ENCODE data around the gene TSPAN11.

TSPAN11 gene

DNA sequence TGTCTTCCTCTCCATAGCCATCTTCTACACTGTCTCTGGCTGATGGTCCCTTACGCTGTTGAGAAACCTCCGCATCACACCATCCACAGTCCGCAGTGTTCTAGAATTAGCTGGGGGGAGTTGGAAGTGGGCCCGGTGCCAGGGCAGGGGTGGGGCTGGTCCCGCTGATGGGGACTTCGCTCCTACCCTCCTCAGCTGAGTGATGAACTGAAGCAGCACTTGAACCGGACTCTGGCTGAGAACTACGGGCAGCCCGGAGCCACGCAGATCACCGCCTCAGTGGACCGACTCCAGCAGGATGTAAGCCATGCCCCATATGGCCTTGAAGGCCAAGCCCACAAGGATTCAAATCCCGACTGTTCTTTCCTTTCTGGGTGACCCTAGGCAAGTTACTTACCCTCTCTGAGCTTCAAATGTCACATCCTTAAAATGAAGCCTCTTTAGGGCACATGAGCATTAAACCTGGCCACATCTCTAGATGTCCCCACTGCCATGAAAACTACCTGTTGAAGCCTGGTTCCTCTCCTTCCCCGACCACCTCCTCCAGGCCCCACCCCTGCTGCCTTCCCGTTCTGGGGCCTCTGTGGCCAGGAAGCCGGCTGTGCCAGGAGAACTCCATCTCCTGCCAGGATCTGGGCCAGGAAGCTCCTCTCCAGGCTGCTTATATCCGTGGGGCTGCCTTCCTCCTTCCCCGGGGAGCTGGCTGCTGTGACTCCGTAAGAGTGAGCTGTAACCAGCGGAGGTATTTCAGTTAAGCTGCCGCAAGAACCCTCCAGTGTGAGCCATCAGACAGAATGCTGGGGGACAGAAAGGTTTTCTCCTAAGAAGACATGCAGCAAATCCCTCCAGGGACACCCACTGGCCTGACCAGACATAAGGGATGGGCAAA, 53.1 kb downstream of the TSPAN11 start:
- DNase-seq (ENCODE audit: low read depth in 3 of 3, low spot score in 1 of 3): no peak

DNA sequence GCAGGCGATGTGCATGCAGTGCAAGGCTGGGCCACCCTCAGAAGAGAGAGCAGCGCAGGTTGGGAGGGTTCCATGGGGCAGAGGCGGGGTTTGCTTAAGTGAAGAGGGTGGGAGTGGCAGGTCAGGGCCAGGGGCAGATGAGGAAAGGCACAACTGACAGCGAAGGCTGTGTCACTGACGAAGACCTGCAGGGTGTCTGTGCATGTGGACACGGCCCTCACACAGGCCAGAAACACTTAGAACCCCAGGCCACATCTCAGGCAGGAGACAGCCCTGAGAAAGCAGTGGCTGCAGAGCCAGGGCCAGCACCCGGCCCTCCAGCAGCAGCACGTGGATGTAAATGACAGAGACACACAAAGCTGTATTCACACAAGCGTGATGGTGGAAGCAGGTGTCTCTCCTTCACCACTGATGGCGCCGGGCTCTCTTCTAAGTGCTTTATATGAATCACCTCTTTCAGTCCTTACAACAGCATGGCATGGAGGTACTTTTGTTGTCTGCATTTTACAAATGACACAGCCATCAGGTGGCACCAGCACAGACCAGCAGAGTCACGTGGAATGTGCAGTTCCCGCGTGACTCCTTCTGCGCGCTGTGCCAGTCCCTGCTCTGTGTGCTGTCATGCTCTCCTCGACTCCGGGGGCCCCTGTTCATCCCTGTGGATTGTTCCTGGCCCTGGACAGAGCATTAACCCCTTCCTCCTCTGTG, 54.6 kb downstream of the TSPAN11 start:
- no peak for DNase-seq (ENCODE audit: low read depth in 3 of 3, low spot score in 1 of 3)

DNA sequence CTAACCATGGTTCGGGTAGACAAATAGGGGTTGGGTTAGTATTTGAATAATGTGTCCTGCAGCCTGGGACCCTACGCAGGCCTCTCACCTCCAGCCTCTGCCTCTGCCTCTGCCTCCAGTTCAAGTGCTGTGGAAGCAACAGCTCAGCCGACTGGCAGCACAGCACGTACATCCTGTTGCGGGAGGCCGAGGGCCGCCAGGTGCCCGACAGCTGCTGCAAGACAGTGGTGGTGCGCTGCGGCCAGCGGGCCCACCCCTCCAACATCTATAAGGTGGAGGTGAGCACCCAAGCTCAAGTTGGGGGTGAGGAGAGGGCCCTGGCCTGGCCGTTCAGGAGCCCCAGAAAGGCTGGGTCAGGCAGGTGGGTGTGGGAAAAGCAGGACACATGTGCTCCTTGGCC, 55.9 kb downstream of the TSPAN11 start:
- DNase-seq (ENCODE audit: low read depth in 3 of 3, low spot score in 1 of 3): no peak

DNA sequence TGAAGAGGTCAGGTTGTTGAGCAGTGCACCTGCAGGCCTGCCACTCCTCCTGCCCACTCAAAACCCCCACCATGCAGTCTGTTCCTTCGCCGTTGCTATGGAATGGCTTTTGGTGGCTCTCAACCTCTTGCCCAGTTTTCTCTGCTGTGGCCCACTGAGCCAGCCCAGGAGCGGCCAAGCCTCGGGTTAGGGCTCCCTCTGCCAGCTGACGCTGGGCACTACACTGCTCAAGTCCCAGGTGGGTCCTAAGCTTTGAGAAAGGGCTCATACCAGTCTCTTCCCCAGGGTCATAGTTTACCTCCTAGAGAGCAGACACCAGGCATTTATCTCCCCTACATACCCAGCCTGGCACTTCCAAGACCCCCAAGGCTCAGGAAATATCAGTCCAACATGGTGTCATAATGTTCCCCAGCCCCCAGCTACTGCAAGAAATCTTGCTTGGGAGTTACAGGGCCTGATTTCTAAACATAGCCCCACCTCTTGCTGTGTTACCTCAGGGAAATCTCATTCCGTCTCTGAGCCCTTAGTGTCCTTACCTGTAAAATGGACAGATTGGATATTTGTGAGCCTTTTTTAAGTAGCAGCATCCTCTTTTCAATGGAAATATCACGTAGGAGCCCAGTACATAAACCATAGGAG, 59.4 kb downstream of the TSPAN11 start:
- no peak for DNase-seq (ENCODE audit: low read depth in 3 of 3, low spot score in 1 of 3)

DNA sequence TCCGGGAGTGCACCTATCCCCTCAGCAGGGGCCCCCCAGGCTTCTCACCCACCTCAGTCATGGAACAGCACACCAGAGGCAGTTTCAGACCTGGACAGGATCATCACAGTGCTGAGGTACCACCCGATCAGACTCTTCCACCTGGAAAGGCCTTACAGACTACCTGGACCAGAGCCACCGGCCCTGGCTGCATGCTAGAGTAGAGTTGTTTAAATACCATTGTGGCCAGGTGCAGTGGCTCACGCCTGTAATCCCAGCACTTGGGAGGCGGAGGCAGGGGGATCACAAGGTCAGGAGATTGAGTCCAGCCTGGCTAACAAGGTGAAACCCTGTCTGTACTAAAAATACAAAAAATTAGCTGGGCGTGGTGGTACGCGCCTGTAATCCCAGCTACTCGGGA, 61.5 kb downstream of the TSPAN11 start:
- DNase-seq (ENCODE audit: low read depth in 3 of 3, low spot score in 1 of 3): no peak

DNA sequence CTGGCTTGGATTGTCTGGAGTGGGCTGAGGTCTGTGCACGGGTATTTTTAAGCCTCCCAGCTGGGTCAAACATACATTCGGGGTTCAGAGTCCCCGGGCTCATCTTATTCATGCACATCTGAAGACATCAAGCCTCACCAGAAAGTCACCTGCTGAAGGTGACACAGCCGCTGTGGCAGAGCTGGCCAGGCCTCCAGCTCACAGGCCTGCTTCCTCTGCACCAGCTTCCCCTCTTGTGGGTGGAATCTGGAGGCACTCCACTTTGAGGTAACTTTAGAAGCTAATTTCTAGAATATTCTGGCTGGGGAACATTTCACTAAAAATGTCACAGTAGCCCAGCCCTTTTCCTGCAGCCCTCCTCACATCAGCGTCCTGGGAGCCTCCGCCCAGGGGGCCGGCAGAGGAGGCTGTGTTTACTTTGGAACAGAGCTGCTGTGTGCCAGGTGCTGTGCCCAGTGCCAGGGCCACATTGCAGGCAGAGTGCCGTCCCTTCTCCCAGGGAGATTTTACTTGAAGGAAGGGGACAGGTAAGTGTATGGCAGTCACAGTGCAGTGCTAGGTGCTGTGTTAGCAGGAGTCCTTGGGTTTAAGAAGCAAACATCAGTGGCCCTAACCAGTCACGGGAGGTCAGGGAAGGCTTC, 62.2 kb downstream of the TSPAN11 start:
- no peak for DNase-seq (ENCODE audit: low read depth in 3 of 3, low spot score in 1 of 3)

DNA sequence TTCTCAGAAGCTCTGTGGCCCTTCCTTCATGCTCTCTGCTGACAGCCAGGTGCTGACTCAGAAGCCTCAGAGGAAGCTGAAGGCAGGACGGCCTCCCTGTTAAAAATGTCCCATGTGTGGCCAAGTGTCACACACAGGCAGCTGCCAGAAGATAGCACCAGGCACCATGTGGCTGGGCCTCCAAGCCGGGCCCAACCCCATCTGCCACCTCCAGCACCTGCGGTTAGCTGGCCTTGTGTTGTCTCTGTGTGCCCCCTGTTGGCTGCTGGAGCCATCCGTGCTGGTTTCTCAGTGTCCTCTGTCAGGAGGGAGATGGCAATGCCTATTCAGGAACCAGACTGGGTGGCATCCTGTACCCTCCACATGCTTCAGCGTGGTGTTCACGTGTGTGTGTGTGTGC, 63.2 kb downstream of the TSPAN11 start:
- DNase-seq (ENCODE audit: low read depth in 3 of 3, low spot score in 1 of 3): no peak

DNA sequence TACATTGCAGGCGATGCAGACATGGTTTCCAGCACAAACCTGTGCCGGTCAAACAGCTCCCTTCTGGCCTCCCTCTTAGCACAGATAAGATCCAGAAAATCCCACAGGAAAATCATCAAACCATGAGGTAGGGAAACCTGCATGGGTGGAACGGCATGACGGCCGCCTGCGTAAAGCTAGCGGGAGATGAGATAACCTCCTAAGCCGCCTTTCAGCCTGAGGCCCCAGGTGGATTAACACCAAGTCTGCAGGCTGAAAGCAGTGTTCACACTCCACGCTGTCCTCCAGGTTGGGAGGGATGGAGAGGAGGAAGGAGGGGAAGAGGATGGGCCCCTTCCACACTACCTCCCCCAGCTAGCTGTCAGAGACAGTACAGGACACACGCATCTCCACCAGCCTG, 63.8 kb downstream of the TSPAN11 start:
- DNase-seq (ENCODE audit: low read depth in 3 of 3, low spot score in 1 of 3): no peak

DNA sequence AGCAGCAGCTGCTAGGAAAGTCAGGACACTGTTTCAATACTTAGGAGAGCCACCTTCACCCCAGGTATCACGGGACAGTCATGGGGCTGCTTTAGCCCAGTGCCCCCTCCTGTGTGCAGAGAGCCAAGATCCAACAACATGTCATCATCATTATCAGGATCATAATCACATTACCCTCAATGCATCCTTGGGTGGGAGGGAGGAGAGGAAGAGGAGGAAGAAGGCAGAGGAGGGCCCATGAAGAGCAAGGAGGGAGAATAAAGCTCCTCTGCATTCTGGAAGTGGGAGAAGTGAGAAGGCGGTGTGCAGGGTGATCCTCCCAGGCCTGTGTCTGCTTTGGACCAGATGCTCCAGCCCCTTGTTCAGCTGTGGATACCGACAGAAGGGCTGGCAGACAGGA, 64.2 kb downstream of the TSPAN11 start:
- DNase-seq (ENCODE audit: low read depth in 3 of 3, low spot score in 1 of 3): no peak

DNA sequence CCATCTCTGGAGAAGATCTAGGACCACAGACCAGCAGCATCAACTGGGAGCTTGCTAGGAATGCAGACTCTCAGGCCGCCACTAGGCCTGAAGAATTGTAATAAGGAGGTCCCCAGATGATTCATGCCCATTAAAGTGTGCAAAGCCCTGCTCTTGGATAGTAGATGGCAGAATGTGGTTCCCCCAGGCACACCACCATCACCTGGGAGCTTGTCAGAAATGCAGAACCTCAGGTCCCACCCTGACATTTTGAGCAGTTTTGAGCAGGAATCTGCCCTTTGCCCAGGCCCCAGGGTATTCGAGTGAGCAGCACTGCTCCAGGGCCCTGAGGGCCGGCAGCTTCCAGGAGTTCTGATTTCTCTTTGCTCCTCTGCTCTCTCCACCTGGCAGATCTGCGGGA, 64.9 kb downstream of the TSPAN11 start:
- no peak for DNase-seq (ENCODE audit: low read depth in 3 of 3, low spot score in 1 of 3)

DNA sequence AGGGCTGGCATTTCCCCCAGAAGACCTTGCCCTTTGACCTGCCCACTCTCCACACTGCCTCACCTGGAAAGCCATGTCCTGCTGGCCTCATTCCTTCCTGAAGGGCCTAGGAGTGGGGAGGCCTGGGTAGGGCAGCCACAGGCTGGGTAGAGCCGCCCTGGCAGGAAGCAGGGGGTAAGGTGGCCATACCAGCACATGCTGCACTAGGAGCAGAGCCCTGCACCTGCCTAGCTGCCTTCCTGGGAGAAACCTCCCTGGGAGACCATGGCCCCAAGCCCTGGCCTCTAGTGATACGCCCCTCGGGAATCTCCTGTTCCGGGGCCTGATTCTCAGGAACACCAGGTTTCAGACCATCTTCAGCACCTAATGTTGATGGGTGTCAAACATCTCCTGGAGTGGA, 65.8 kb downstream of the TSPAN11 start:
- no peak for DNase-seq (ENCODE audit: low read depth in 3 of 3, low spot score in 1 of 3)

DNA sequence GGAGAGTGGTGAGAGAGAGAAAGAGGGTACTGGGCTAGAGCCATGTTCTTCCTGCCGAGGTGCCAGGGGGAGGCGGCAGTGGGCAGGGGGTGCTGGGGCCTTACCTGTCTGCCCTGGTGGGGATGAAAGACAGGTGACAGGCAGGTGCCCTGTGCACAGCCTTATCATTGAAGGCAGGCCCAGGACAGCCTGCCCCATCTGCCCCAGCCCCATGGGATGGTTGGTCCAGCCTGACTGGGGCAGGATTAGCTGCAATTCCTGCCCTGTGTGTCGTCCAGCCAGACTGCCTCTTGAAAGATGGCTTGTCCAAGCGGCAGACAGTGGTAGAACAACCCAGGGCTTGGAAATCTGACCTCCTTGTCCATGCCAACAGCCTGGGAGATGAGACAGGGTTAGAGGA, 67.2 kb downstream of the TSPAN11 start:
- DNase-seq (ENCODE audit: low read depth in 3 of 3, low spot score in 1 of 3): no peak

DNA sequence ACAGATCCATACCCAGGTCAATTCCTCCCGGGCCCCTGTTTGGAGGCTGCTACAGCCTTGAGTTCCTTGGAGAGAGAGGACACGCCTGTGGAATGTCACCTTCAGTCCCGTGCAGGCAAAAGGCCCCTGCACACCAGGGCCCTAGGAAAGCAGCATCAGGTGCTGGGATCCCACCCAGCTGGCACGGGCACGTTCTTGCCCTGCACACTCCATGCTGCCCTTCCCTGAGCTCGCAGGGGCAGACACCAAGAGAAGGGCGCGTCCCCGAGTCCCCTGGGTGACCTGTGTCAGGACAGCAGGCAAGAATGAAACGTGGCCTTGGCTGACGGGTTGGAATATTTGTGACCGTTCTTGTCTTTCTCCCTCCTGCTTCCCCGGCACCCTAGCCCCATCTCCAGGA, 67.7 kb downstream of the TSPAN11 start:
- DNase-seq (ENCODE audit: low read depth in 3 of 3, low spot score in 1 of 3): no peak

DNA sequence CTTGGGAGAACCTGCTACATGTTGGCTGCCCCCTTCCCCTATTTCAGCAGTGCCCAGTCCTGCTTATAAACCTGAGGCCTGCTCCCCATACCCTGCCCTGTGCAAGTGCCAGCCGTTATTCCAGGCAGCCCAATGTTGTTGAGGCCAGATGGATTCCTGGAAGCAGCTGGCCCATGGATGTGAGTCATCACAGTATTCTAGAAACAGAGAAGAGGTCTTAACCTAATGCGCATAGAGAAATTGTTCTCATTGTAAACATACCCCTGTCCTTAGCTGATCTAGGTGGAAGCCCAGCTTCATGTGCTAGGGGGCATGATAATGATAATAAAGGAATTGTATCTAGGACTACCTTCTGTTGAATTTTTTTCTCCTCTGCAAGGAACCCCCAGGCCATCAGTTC, 69.7 kb downstream of the TSPAN11 start:
- DNase-seq (ENCODE audit: low read depth in 3 of 3, low spot score in 1 of 3): no peak

DNA sequence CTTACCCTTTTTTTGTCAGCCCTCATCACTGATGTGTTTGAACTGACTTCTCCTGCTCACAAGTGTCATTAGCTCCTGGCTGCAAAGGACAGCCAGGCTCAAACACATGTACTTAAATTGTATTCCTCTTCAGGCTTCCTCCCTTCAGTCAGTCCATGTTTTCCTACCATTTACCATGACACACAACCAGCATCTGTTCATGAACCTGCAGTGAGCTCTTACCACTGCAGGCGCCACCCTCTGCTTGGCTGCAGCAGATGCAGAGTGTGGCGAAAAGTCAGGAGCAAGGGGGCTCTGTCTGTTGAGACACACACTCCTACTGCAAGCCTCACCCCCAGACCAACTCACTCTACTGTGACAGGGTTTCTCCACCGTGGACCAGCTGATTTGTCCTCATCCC, 70.2 kb downstream of the TSPAN11 start:
- DNase-seq (ENCODE audit: low read depth in 3 of 3, low spot score in 1 of 3): no peak

DNA sequence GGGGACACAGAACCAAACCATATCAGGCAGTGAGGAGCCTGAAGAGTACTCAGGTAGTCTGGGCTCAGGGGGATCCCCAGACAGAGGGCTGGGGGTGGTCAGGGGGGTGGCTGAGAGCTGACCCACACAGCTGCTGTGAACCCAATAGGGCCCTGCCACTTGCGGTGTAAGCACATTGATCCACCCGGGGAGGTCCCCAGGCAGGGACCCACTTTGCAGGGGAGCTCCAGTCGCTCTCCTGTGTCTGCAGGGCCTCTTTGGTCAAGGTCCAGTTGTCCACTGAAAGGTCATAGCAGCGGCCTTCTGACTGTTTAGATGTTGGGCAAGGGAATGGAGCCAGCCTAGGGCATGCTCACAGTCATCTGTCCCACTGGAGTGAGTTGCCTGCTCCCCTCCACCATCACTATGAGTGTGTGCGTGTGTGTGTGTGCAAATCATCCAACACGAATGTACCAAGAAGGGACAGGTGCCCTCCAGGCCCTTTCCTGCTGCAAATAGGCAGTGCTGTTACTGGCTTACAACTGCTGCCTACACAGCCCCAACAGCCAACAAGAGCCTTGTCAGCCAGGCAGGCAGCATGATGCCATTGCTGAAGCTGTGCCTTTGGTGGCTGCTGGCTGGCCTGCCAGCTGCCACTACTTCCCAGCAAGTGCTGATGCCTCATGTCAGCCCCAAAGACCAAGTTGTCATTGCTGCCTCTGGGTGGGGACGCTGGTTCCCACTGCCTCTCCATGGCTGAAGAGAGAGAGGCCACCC, 71.3 kb downstream of the TSPAN11 start:
- DNase-seq (ENCODE audit: low read depth in 3 of 3, low spot score in 1 of 3): no peak

DNA sequence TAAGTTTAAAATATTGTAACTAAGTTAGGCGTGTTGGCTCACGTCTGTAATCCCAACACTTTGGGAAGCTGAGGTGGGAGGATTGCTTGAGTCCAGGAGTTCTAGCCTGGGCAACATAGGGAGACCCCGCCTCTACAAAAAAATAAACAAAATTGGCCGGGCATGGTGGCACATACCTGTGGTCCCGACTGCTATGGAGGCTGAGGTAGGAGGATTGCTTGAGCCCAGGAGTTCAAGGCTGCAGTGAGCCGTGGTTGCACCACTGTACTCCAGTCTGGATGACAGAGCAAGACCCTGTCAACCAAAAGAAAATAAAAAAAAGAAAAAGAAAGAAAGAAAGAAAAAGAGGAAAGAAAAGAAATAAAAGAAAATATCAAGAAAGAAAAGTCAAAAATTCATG, 72.5 kb downstream of the TSPAN11 start:
- DNase-seq (ENCODE audit: low read depth in 3 of 3, low spot score in 1 of 3): no peak

DNA sequence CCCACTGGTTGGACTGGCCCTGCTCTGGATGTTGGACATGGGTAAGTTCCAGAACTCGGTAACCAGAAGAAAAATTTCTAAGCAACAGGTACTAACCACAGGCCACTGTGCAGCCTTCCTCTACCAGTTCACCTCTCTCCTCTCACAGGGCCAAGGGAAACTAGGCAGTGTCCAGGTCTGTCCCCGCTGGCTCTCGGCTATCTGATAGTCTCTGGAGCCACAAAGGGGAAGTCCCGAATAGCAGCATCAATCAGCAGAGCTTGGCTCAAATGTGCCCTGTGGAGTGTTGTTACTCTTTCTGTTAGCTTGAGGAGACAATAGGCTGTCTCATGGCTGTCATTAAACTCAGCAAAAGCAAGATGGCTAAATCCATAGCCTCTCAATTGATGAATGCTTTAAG, 73.2 kb downstream of the TSPAN11 start:
- DNase-seq (ENCODE audit: low read depth in 3 of 3, low spot score in 1 of 3): no peak

DNA sequence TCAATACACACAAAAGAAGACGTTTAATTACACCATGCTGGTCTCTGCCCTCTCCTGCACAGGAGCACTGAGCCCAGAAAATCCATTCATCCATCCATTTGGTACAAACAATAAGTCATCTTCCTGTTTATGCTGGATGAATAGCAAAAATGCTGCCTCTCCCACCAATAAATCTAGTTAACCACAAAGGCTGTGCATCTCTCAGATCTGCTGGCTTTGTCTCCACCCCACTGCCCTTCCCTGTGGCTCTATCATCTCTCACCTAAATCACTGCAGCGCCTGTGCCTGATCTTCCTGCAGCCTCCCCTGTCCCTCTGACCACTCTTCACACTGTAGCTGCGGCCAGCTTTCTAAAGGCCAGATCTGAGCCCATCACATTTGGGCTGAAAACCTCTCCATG, 74.2 kb downstream of the TSPAN11 start:
- DNase-seq (ENCODE audit: low read depth in 3 of 3, low spot score in 1 of 3): no peak

DNA sequence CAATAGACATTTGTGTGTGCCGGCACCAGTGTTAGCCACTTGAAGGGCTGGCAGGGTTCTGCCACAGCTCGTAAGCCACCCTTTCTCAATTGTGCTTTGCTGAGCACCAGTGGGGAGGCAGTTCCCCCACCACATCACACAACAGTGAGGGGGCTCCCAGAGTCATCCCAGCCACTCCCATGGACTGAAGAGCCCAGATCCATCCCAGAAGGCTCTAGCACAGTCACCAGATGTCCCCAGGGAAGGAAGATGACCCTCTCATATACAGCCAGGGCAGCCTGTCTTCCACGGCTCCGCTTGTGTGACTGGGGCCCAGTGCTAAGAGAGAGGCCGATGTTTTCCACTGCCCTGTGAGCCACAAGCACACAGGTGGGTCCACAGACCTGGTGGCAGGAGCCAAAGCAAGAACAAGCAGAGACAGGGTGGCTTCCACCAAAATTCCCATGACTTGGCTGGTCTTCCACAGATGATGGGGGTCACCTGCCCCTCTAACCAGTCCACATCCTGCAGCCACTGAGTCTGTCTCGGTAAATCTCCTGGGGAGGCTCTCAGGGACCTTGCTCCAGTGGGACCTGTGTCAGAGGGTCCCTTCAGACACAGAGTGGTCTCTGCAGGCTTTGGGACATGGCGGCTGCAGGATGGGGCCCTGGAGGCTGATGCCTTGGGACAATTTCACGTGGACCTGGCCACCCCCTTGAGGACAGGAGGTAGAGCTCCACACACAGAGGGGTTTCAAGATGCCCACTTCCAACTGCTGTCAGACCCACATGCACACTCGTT, 75.2 kb downstream of the TSPAN11 start:
- DNase-seq (ENCODE audit: low read depth in 3 of 3, low spot score in 1 of 3): no peak

Data from stimulated activated CD4-positive, alpha-beta T cell treated with anti-CD3 and anti-CD28 coated beads, TNF-alpha, amount 100 ng/mL, for 1 hour (primary cell).